GM19395 (cell line): ENCODE results near the gene SGSM1.

Experiments used
- ATAC-seq: cut with Tn5 transposase; IDR thresholded peaks from one replicate; pipeline ENCODE4 v1.9.1; 2021; ENCODE audit warnings: mild to moderate bottlenecking, moderate library complexity; ENCODE audit not compliant: unreplicated experiment

SGSM1 gene

DNA sequence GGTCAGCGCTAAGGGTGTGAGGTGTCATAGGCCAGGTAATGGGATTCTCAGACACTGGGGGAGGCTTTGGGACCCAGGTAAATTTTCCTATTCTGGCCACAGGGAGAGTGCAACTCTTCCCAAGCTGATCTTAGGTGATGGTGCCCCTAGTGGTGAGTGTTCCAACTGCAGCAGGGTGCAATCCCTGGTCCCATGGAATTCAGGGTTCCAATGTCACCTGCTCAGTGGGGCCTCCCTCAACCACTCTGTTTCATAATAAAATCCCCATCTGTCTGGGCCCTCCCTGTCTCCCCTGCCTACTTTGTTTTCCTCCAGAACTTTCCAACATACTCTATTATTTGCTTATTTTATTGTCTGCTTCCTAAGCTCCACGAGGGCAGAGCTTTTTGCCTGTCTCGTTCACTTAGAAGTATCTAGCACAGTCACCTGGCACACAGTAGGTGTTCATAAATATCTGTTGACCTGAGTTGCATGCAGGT, 2.9 kb upstream of the SGSM1 start:
- ATAC-seq: no peak

DNA sequence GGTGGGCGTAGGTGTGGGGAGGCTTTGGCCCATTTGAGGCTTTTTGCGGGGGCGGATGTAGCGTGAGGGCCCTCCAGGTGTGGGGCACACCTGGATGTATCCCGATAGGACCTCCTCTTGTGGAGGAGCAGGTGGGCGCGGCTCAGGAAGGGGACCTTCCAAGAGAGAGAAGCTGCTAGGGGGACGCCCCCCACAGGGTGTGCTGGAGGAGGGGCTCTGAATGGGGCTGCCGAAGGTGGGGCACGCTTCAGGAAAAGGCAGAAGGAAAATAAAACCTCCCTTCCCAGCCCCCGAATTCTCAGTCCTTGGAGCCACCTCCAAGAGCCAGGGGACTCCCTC, 621 bp downstream of the SGSM1 start:
- no peak for ATAC-seq

DNA sequence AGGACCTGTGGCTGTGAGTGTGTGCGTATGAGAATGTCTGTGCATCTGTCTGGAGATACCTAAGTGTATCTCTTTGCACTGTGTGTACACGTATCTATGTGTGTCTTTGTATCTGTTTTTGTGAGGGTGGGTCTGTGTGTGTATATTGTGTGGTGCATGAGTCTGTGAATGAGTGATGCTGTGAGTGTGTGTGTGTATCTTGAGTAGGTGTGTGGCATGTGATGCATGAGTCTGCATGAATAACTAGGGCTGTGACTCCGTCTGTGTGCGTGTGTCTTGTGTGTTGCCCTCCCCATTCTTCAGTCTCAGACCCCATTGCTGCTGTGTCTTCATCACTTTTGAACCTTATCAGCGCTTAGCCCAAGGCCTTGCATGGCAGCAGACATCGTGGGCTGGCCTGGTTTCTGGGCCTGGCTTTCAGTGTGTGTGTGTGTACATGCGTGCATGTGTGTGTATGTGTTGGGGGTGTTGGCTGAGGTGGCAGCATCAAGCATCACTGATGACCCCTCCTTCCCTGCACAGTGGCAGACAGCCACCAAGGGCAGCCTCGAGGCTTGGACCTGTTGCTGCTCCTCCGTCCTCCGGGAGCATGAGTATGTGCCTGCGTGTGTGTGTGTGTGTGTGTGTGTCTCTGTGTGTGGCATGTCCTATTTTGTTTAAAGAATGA, 1.4 kb downstream of the SGSM1 start:
- ATAC-seq: no peak

DNA sequence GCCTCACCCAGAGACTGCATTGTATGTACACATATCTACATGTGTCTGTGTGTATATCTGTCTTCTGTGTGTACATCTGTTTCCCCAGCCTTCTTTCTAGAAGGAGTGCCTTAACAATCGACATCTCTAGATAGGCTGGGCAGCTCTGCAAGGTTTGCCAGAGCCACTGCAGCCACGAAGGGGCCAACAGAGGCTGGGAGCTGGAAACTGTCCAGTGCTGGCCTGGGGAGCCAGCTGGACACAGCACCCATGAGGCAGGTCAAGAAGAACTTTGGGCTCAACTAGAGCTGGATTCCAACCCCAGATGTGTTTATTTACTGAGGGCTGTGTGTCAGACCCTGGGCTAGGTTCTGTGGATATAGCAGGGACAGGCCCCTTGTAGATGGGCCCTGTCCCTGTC, 3.3 kb downstream of the SGSM1 start:
- no peak for ATAC-seq

DNA sequence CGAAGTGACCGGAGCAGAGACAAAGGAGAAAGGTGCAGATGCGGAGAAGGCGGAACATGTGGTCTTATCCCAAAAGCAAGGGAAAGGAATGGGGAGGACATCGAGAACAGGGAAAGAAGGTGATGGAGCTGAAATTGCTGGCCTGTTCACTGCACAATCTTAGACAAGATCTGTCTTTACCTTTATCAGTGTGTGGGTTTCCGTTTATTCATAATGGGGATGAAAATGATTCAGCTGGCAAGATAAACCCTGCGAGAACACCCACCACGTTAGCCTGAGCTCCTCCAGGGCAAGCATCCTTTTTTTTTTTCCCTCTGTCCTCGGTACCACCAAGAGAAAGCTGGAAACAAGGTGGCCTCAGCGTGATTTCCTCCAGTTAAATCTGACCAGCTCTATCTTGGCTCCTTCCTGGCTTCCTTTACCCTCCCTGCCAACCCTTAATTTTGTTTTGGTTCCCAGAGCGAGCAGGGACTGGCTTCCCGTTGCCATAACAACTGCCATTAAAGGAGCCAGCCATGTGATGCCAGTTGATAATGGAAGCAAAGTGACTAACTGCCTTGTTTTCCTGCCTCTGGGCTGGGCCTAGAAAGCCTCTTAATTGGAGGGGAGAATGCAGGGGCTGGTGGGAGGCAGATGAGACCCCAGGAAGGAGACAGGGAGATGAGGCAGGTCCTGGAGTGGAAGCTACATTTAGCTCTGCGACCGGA, 4.2 kb downstream of the SGSM1 start:
- ATAC-seq: no peak

DNA sequence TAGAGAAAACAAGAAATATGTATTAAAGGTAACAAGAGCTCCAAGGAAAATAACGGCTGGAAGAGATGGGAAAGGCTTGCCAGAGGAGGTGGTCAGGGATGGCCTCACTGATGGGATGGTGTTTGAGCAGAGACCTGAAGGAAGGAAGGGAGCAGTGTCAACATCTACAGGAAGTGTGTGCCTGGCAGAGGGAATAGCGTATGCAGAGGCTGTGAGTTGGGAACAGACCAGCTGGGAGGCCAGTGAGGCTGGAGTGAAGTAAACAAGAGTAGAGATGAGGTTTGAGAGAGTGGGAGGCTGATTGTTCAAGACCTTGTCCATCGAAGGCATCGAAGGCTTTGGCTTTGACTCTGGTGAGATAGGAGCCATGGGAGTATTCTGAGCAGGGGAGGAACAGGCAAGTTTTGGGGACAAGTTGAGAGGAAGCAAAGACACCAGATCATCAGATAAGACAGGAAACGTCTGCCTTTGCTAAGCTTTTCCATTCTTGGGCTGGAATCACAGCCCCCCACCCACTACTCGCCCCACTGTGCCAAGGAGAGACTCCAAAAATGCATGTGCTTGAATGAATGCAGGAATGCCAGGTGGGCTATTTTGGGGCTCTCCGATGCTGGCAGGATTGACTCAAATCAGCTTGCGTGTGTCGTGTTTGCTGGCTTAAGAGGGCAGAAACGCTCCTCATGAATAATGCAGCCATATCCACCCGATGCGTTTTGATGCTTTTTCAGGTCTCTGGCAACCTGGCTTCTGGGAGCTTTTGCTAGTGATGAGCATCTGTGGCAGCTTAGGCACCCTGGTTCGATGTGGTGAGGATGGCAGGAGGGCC, 7.2 kb downstream of the SGSM1 start:
- ATAC-seq: no peak

DNA sequence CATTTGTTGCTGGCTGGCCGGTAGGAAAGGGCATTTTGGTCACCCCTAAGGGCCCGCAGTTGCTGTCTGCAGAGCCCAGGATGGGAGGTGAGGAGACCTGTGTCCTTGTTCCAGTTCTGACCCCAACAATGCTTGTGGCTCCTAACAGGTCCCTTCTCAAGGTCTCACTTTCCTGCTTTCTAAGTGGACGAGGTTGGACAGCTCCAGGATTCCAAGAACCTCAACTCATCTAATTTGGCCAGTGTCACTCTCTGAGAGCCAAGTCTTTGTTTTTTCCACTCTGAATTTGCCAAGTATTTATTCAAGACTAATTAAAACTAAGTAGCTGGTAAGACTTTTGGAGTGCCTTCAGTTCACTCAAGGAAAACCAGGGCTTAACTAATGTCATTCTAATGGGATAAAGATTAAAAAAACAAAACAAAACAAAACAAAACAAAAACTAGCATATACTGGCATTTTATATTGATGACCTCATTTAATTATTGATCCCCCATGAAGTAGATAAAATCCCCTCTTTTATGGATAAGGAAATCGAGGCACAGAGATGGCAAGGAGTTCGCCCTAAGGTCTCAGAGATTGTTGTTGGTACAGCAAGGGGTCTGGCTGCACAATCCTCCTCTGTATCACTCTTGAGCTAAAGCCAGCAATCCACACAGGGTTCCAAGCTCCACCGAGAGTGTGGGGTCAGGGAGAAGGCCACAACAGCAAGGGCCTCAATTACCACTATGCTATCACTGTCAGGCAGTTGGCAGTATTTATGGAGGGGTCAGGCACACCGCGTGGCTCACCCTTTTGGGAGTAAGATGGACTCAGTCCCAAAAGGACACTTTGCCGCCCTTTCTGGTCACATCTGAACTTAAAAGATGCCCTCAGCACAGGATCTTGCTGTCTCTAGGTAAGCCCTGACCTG, 8.1 kb downstream of the SGSM1 start:
- ATAC-seq: no peak

DNA sequence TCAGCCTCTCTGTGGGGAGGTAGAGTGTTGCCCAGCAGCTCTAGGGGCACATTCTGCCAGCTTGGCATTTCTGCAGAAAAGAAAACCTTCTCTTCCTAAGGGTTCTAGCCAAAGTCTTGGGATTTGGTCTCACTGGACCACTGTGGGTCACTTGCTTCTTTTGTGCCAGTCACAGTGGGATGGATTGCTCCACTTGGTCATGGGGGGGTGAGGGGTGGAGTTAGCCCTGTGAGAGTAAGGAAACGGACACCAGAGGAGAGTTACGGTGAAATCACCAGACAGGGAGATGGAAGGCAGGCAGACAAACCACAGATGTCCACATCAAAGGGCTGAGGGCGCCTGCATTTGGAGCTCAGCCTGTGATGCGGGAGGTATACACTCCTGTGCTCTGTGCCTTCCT, 10.8 kb downstream of the SGSM1 start:
- no peak for ATAC-seq

DNA sequence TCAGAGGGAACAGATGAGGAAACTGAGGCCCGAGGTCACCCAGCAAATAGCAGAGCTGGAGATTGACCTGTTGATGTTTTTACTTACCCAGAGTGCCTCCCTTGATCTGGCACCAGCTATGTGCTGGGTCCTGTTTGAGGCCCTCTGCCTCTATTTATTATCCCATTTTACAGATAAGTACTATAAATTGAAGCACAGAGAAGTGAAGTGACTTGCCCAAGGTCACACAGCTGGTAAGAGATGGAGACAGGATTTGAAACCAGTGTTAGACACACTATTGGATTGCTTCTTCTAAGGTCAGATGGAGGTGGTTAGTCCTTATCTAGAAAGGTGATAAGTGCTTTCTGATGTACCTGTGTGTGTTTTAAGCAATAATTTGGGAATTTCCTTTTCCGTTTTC, 13.5 kb downstream of the SGSM1 start:
- ATAC-seq: no peak

DNA sequence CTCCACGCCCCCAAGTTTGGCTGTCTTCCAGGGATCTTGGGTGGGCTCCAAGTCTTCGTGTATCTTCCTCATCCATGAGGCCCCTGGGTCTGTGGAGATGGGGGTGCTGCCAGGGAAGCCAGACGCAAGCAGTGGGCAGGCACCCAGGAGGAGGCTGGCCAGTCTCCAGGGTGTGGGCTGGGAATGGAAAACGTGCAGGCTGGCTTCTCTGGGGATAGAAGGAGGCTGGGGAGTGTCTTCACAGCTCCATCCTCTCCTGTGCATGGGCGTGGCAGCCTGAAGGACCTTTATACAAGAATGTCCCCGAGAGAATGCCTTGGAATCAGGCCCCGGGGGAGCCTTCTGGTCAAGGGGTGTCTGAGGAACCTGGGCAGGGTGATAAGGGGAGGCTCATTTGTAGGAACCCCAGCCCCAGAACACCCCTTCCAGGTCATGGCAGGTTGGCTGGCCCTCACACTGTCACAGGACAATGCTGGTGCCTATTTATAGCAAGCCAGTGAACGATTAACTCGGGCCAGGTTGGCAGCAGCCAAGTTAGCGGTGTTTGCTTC, 14.0 kb downstream of the SGSM1 start:
- ATAC-seq: no peak

DNA sequence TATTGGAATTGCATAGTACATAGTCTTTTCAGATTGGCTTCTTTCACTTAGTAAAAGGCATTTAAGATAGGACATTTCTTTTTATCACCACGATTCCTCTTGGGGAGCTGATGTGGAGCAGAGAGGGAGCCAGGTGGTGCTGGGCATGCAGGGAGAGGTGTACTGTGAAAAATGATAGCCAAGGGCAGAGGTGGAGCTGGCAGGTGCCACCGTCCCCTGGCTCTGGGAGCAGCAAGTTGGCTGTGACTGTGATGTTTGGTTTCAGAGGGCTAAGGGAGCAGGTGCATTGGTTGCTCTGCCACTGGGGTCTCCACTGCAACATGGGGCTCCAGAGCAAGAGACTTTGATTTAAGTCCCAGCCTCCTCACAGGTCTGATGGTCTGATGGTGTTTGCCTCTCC, 16.5 kb downstream of the SGSM1 start:
- no peak for ATAC-seq

DNA sequence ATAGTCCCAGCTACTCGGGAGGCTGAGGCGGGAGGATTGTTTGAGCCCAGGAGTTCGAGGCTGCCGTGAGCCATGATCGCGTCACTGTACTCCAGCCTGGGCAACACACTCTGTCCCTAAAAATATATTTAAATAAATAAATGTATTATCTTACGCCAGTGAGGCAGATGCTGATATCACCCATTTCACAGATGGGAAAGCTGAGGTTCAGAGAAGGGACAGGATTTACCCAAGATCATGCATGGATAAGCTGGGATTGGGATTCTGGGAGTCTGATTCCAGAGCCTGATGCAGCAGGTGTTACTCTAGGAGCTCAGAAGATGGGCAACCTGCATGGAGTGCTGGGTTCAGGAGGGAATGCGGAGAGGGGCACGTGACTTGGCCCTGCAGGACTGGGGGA, 17.8 kb downstream of the SGSM1 start:
- no peak for ATAC-seq

DNA sequence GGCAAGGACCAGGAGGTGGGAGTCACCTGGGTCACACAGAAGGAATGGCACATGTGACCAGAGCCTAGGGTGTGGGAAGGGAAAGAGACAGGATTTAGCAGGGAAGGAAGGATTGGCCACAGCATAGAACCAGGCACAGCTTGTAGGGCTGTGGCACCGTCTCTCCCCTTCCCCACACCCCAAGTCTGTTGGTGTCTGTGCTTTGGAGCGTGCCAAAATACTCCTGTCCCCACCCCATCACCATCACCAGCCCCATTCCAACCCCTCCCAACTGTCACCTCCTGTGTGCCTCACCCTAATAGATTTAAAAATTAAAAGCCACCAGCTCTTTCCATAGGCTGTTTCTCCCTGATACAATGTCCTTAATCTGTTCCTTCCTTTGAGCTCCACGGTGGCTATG, 18.2 kb downstream of the SGSM1 start:
- no peak for ATAC-seq

DNA sequence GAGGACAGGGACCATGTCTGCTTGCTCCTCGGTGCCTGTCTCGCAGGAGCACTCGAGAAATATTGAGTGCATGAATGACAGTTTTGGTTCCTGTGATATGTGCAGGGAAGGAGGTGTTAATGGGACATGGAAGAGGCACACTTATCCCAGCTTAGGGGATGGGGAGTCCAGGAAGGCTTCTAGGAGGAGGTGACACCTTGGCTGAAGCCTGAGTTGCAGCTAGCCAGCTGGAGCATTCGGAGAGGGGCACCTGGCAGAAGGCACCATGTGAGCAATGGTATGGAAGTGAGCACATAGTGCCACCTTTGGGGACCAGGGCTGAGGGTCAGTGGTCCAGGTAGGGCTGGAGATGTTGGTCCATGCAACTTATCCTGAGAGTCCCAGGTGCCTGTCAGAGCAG, 18.9 kb downstream of the SGSM1 start:
- no peak for ATAC-seq

DNA sequence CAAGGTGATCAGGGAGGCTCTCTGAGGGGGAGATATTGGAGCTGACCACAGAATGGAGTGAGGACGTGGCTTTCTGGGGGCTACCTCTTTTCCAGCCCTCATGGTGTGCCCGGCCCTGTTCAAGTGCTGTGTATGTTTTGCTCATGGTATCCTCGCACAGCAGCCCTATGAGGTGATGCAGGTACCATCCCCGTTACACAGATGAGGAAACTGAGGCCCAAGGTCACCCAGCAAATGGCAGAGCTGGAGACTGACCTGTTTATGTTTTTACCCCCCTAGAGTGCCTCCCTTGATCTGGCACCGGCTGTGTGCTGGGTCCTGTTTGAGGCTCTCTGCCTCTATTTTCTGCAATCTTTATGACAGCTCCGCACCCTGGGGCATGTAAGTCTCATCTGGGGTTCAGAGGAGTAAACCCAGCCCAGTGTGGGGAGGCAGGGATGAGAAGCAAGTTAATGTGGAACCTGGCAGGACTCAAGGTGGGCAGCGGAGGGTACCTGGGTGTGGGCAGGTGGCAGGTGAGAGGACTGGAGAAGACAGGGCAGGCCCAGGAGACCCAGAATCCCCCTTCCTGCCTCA, 20.8 kb downstream of the SGSM1 start:
- no peak for ATAC-seq

DNA sequence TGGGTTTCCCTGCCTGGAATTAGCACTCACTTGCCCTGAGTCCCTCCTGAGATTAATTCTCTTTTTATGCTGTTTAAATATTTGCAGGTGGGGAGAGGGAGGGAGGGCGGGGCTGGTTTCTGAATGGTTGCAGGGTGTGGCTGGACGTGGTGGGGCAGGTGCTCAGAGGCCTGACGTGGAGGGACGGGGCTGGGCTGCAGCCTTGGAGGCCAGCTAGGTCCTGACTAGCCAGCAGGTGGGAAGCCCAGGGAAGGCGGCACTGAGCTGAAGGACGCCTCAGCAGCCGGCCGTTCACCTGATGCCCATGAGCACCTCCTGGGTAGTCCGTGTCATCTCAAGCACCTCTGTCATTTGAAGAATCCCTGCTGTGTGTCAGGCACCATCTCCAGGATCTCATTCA, 21.3 kb downstream of the SGSM1 start:
- ATAC-seq: no peak

DNA sequence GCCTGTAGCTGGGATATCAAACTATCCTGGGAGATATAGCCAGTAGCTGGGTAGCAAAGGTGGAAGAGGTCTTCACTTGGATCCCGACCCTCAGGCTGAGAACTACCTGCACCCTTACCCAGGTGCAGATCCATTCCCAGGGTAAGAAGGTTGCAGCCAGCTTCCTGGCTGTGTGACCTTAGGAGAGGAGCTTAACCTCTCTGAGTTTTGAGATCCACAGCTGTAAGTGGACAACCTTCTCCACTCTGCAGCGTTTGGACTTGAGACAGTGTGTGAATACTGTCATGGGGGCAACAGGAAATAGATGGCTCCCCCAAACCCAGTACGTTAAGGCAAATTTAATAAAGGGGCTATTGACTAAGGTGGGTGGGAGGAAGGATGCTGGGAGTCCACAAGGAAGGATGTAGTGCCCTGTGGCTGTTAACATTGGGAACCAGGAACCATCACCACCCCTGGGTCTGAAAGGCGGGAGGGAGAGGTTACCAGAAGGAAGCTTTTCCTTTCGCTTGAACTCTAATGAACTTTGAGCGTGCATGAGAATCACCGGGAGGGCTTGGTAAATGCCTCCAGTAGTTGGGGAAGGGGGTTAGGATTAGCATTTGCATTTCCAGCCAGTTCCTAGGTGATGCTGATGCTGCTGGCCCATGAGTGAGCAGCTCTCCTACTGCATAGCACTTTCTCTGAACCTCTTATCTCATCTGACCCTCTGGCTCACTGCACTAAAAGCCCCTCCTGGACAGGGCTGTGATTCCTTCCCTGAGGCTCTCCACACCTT, 24.4 kb downstream of the SGSM1 start:
- ATAC-seq: no peak

DNA sequence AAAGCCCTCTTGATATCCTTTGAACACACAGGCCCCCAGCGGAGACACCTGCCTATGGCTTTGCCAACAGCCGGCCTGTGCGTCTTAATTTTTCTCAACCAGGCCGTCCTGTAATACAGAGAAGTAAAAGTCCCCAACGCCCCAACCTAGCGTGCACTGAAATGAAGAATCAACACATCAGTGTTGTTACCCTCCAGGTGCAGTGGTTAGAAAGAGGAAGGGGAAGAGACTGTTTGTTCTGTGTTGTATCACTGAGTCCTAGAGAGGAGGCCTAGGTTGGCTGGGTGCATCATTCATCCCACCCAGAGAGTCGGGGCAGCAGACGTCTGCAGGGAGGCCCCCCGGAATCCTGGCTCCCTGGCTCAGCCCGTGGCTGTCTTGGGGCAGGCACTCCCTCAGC, 25.7 kb downstream of the SGSM1 start:
- no peak for ATAC-seq

DNA sequence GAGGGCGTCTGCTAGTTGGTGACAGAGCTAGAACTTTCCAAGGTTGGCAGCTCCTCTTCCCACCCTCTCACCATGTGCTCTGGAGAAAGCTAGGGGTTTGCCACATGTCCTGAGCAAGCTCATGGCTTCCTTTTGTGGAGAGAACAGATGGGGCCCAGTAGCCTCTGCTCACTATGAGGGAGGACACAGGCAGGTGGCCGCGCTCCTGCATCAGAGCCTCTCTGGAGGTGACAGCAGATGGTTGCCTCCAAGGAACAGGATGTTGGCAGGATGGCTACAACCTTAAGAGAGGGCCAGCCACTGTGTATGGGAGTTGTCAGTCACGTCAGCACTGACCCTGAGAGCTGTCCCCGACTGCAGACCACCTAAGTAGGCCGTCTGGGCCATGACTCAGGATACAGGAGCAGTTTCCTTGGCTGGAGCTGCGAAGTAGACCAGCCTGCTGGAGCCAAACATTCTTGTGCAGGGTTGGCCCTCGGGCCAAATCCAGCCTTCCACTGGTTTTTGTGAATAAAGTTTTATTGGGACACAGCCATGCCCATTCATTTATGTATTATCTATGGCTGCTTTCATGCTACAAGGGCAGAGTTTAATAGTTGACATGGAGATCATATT, 28.0 kb downstream of the SGSM1 start:
- no peak for ATAC-seq
